Subcutaneous adipose tissue (tissue), 4 donors: ENCODE measurements around the gene FRS3. TPM values are rescaled to one million over a fixed set of nuclear protein-coding genes. Genes with fewer than 3 reads are reported as not detected.

Experiments
- CTCF ChIP-seq: fragments of 450-650 bp; IDR thresholded peaks from one replicate; pipeline ENCODE4 v1.5.1; 2016; ENCODE audit warnings: low read depth, mild to moderate bottlenecking, control low read depth, antibody characterized with exemption, moderate library complexity
- small RNA-seq: library from RNA; depleted of rRNA; stranded (forward); fragments of <200 nt; gene quantifications from one replicate; pipeline ENCODE3, GENCODE V24; 2016
- total RNA-seq, 4 donors: library from RNA; depleted of rRNA; stranded (reverse); fragments of >200 nt; gene quantifications; one replicate each; pipeline ENCODE4 v1.1.0, GENCODE V29; 2016

The FRS3 gene
- total RNA-seq, 4 donors from 2014 or later, result 2.1 to 6.8 (median 3.6) TPM

- TF ChIP-seq CTCF, result no peak
Measured at GRCh38 chr6:41722969-41723529, 56.7 kb downstream of the FRS3 start.

DNA sequence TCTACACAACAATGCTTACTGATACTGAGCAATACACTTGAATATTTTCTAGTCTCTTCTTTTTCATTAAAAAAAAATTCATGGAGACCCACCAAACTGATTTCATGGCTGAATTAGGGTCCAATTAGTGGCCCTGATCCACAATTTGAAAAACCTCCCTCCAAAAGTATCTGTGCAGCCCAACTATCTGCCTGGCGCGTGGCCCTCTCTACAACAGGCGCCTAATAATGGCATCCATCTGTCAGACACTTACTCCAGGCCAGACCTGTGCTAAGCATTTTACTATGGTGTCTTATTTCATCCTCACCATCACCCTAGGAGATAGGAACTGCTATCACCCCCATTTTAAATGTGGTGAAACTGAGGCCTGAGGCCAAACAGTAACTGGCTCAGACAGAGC is 58.3 kb downstream of the FRS3 start:
- TF ChIP-seq CTCF, result no peak

- TF ChIP-seq CTCF, result no peak
Measured at GRCh38 chr6:41720783-41721182, 58.9 kb downstream of the FRS3 start.

DNA sequence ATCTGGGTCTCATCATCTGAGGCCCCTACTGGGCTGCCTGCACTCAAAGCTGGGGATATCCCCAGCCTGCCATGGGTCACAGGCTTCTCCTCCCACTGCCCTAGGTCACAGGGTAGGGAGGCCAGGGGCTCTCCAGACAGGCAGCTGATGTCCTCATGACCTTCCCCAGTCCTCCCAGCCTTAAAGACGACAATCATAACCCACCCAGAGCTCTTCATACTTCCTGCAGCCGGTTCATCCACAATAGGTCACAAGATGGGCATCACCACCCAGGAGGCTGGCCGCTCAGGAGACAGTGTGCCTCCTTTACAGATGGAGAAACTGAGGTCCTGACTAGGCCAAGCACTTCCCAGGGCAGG is 59.5 kb downstream of the FRS3 start:
- TF ChIP-seq CTCF, result no peak

Small RNA genes lying within 50 kb of the gene (small RNA-seq; reads per million reads assigned to genes)
- gene AL365205.2 (not detected), gene AL365205.3 (not detected)

Other genes with a start within 250 kb of the FRS3 start
- gene FOXP4, start 233.5 kb downstream of the FRS3 start, total RNA-seq, result 10 to 100 TPM in 1 of 4 donors, 1 to 10 TPM in 3; 2.4 to 15.1 (median 4.9) TPM
- gene MDFI, start 141.4 kb downstream of the FRS3 start, total RNA-seq, result 10 to 100 TPM in 3 of 4 donors, 1 to 10 TPM in 1; 1.6 to 77.6 (median 11.7) TPM
- gene TFEB, start 44.3 kb downstream of the FRS3 start, total RNA-seq, result 10 to 100 TPM in 3 of 4 donors, 1 to 10 TPM in 1; 6.5 to 11.9 (median 10.9) TPM
- not detected for gene PGC, start 32.5 kb downstream of the FRS3 start, total RNA-seq
- 1 to 10 TPM; 2.2 to 5.1 (median 4.3) TPM for gene PRICKLE4, start 882 bp upstream of the FRS3 start, total RNA-seq
- 100 to 1,000 TPM in 2 of 4 donors, 10 to 100 TPM in 2; 74.9 to 164 (median 94.5) TPM for gene TOMM6, start 7.8 kb upstream of the FRS3 start, total RNA-seq
- 1 to 10 TPM; 4.1 to 7.8 (median 5.7) TPM for gene USP49, start 115.5 kb upstream of the FRS3 start, total RNA-seq
- gene MED20, start 141.2 kb upstream of the FRS3 start, total RNA-seq, result 10 to 100 TPM in 2 of 4 donors, 1 to 10 TPM in 2; 5.8 to 12.9 (median 10.4) TPM
- gene BYSL, start 141.6 kb upstream of the FRS3 start, total RNA-seq, result 10 to 100 TPM in 1 of 4 donors, 1 to 10 TPM in 3; 3.2 to 12.1 (median 6.2) TPM
- 100 to 1,000 TPM in 3 of 4 donors, 10 to 100 TPM in 1; 75.2 to 153 (median 130) TPM for gene CCND3, start 161.9 kb upstream of the FRS3 start, total RNA-seq